MCF 10A (cell line): Measurements from ENCODE around the gene BARX2. TPM values are rescaled to one million over a fixed set of nuclear protein-coding genes. Genes with fewer than 3 reads are reported as not detected.

Experiments used
- BruUV-seq: library from RNA; stranded (reverse); fragments of 400-500 nt; replicated peaks from 2 replicates; lab custom pipeline; 2021; lab: Mats Ljungman, UMichigan
- CTCF ChIA-PET: fragments of 300-600 bp; sonication (Branson Sonifier 250); formaldehyde crosslinking; extraction: SDS; loops from one replicate; lab custom pipeline; 2021; ENCODE audit warnings: antibody characterized with exemption, inconsistent platforms; lab: Yijun Ruan, JAX
- POLR2A ChIA-PET: fragments of 300-600, 350-650 bp; sonication (Branson Sonifier 250); formaldehyde crosslinking; extraction: SDS; loops from one replicate; lab custom pipeline; 2020; ENCODE audit warnings: antibody characterized with exemption, inconsistent platforms; lab: Yijun Ruan, JAX
- DNase-seq: peaks from one replicate; pipeline ENCODE4 v3.0.0-alpha.2; 2018; ENCODE audit not compliant: unreplicated experiment
- H3K27ac Mint-ChIP-seq: one replicate; pipeline ENCODE4 v1.8.0; 2022; ENCODE audit warnings: mild to moderate bottlenecking, low read depth, mixed read lengths; ENCODE audit not compliant: unreplicated experiment
- H3K27me3 Mint-ChIP-seq: one replicate; pipeline ENCODE4 v1.8.0; 2022; ENCODE audit warnings: mixed read lengths; ENCODE audit not compliant: insufficient read depth, unreplicated experiment
- H3K36me3 Mint-ChIP-seq: one replicate; pipeline ENCODE4 v1.8.0; 2022; ENCODE audit warnings: mild to moderate bottlenecking, moderate library complexity, mixed read lengths; ENCODE audit not compliant: insufficient read depth, unreplicated experiment
- H3K4me1 Mint-ChIP-seq: one replicate; pipeline ENCODE4 v1.8.0; 2022; ENCODE audit warnings: mixed read lengths; ENCODE audit not compliant: insufficient read depth, unreplicated experiment
- H3K4me3 Mint-ChIP-seq: one replicate; pipeline ENCODE4 v1.8.0; 2022; ENCODE audit warnings: mild to moderate bottlenecking, moderate library complexity, mixed read lengths; ENCODE audit not compliant: unreplicated experiment
- H3K9me3 Mint-ChIP-seq: one replicate; pipeline ENCODE4 v1.8.0; 2022; ENCODE audit warnings: mixed read lengths; ENCODE audit not compliant: unreplicated experiment
- CTCF ChIP-seq: fragments of 200-600 bp; IDR thresholded peaks from one replicate; pipeline ENCODE4 v1.8.0; 2022; ENCODE audit warnings: antibody characterized with exemption, mild to moderate bottlenecking; ENCODE audit not compliant: unreplicated experiment
- intact Hi-C: fragments of 100-400 bp; cut with micrococcal nuclease; formaldehyde crosslinking; loops from 2 replicates; pipeline ENCODE4 v1.14.1; 2022
- total RNA-seq: library from RNA; stranded (reverse); gene quantifications from 2 replicates; pipeline ENCODE4 v1.2.3, GENCODE V29; 2022

BARX2 gene
- total RNA-seq, 1 experiment from 2014 or later, result not detected

DNA sequence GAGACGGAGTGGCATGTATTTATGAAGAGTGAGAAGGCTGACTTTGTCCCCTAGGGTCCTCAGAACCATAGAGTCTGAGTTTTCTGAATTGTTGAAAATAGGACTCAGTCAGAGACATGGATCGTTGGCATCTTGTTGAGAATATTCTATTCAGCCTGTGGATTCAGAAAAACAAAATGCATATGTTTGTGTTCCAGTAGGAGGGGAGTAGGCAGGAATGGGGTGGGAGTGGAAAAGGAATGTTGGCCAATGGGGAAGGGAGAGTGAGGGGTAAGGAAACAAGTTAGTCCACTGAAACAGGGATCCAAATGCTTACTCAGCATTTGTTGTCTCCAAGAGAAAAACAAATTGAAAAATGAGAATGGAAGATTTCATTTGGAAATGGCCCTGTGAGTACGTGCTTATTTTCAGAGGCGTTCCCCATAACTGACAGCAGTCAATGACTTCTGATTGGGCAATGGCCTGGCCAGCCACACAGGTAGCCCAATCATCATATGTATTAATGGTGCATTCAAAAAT lies 14.7 kb downstream of the BARX2 start:
- intact Hi-C loops, result no loop called here
- H3K4me3 Mint-ChIP-seq, result no peak overlapping the region
- H3K27ac Mint-ChIP-seq, result no peak overlapping the region
- no peaks in the 10 kb centered on the region for H3K9me3 Mint-ChIP-seq
- POLR2A ChIA-PET, result interaction anchor here (0.7 kb wide), 1 partner anchor 264 kb away, joined by 3 read pairs; no protein-coding TSS in a partner anchor
- TF ChIP-seq CTCF, result no peak
- BruUV-seq, result no TSS peak
- H3K36me3 Mint-ChIP-seq, result no peaks in the 10 kb centered on the region
- DNase-seq, result no peak
- H3K27me3 Mint-ChIP-seq, result peaks cover 44% of the 10 kb centered on the region
- CTCF ChIA-PET, result interaction anchor here (2.5 kb wide), 1 partner anchor 15 kb away, joined by 12 read pairs; the partner anchor contains the start of gene BARX2
- no peaks in the 10 kb centered on the region for H3K4me1 Mint-ChIP-seq

DNA sequence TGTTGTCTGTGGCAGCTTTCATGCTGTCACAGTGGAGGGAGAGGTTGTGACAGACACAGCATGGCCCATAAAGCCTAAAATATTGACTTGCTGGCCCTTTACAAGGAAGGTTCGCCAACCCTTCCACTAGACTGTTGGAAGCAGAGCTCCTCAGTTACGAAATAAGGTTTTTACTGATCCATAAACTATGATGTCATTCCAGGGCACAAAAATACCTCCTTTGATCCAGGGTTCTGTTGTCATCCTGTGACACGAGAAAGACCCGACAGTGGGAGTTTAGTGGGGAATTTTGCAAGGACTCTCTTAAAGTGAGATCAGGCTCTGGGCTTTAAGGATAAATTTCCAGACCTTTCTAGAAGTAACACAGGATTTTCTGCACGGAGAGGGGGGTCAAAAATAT lies 15.7 kb downstream of the BARX2 start:
- no peaks in the 10 kb centered on the region for H3K4me1 Mint-ChIP-seq
- H3K4me3 Mint-ChIP-seq, result no peak overlapping the region
- DNase-seq, result no peak
- no TSS peak for BruUV-seq
- intact Hi-C loops, result no loop called here
- H3K9me3 Mint-ChIP-seq, result no peaks in the 10 kb centered on the region
- TF ChIP-seq CTCF, result no peak
- H3K27me3 Mint-ChIP-seq, result peaks cover 34% of the 10 kb centered on the region
- no peak overlapping the region for H3K27ac Mint-ChIP-seq
- no peaks in the 10 kb centered on the region for H3K36me3 Mint-ChIP-seq
- CTCF ChIA-PET, result interaction anchor here (0.6 kb wide), 2 partner anchors 276 to 726 kb away, joined by 3 read pairs; no protein-coding TSS in a partner anchor
- POLR2A ChIA-PET, result no interaction called here

- H3K36me3 Mint-ChIP-seq, result no peaks in the 10 kb centered on the region
- no peak for DNase-seq
- CTCF ChIA-PET, result no interaction called here
- no peak overlapping the region for H3K4me3 Mint-ChIP-seq
- POLR2A ChIA-PET, result no interaction called here
- peaks cover 31% of the 10 kb centered on the region for H3K27me3 Mint-ChIP-seq
- no peaks in the 10 kb centered on the region for H3K9me3 Mint-ChIP-seq
- TF ChIP-seq CTCF, result no peak
- H3K27ac Mint-ChIP-seq, result no peak overlapping the region
- H3K4me1 Mint-ChIP-seq, result no peaks in the 10 kb centered on the region
- no TSS peak for BruUV-seq
- intact Hi-C loops, result no loop called here
Measured at GRCh38 chr11:129391821-129392220, 16.2 kb downstream of the BARX2 start.

DNA sequence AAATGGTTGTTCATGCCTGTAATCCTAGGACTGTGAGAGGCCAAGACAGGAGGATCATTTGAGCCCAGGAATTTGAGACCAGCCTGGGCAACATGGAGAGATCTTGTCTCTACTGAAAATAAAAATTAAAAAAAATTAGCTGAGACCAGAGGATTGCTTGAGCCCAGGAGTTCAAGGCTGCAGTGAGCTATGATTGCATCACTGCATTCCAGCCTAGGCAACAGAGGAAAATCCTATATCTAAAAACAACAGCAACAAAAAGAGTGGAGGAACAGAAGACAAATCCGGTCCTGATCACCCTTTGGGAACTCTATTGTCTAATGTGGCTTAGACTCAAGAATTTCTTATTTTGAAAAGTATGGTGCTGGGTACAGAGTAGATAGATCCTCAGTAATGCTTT lies 17.3 kb downstream of the BARX2 start:
- CTCF ChIA-PET, result interaction anchor here (0.6 to 0.7 kb wide), 3 partner anchors 180 to 341 kb away, joined by 4 read pairs; no protein-coding TSS in a partner anchor
- intact Hi-C loops, result no loop called here
- no peak for TF ChIP-seq CTCF
- DNase-seq, result no peak
- Mint-ChIP-seq H3K4me3 (no peak overlapping the region), H3K9me3 (no peaks in the 10 kb centered on the region), H3K4me1 (no peaks in the 10 kb centered on the region), H3K27ac (no peak overlapping the region), H3K27me3 (peaks cover 19% of the 10 kb centered on the region), H3K36me3 (no peaks in the 10 kb centered on the region)
- BruUV-seq, result no TSS peak
- POLR2A ChIA-PET, result no interaction called here
